DLD1 (cell line): ENCODE data around the gene PIR.

Source experiments
- in situ Hi-C: cut with HindIII; loops from 2 replicates; pipeline ENCODE4 v1.10.0; 2017; ENCODE audit warnings: low sequenced_read_pairs

The PIR gene

GRCh38 chrX:15350329-15350996 lies 142.7 kb downstream of the PIR start:
- in situ Hi-C loops: no loop called here

- in situ Hi-C loops: no loop called here
Measured at GRCh38 chrX:15349046-15349445, 144.1 kb downstream of the PIR start.

GRCh38 chrX:15345976-15346375 lies 147.2 kb downstream of the PIR start:
- in situ Hi-C loops: no loop called here

GRCh38 chrX:15344106-15344505 lies 149.0 kb downstream of the PIR start:
- in situ Hi-C loops: no loop called here

- in situ Hi-C loops: no loop called here
Measured at GRCh38 chrX:15343075-15343476, 150.1 kb downstream of the PIR start.

GRCh38 chrX:15340867-15341266 lies 152.3 kb downstream of the PIR start:
- in situ Hi-C loops: no loop called here

GRCh38 chrX:15336023-15336413 lies 157.1 kb downstream of the PIR start:
- in situ Hi-C loops: no loop called here

- in situ Hi-C loops: no loop called here
Measured at GRCh38 chrX:15335135-15336022, 157.8 kb downstream of the PIR start, which contains the start of gene PIGA. TSS of gene PIGA (minus strand) at chrX:15335523. CDS start at chrX:15331930, 3,593 bp downstream.
